ENCODE data around the gene TRIM37.
"Not testable (repeated sequence)": the region's sequence is repeated elsewhere in the genome, so short reads cannot be mapped to it uniquely, and the experiment has no call there.

DNA sequence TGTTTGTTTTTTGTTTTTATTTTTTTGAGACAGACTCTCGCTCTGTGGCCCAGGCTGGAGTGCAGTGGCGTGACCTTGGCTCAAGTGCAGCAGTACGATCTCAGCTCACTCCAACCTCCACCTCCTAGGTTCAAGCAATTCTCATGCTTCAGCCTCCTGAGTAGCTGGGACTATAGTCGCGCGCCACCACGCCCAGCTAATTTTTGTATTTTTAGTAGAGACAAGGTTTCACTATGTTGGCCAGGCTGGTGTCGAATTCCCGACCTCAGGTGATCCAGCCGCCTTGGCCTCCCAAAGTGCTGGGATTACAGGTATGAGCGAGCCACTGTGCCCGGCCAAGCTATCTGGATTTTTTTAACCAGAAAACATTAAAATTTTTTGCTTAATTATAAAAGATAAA, 16.1 kb downstream of the TRIM37 start:
- TF ChIP-seq, protein P1, sequence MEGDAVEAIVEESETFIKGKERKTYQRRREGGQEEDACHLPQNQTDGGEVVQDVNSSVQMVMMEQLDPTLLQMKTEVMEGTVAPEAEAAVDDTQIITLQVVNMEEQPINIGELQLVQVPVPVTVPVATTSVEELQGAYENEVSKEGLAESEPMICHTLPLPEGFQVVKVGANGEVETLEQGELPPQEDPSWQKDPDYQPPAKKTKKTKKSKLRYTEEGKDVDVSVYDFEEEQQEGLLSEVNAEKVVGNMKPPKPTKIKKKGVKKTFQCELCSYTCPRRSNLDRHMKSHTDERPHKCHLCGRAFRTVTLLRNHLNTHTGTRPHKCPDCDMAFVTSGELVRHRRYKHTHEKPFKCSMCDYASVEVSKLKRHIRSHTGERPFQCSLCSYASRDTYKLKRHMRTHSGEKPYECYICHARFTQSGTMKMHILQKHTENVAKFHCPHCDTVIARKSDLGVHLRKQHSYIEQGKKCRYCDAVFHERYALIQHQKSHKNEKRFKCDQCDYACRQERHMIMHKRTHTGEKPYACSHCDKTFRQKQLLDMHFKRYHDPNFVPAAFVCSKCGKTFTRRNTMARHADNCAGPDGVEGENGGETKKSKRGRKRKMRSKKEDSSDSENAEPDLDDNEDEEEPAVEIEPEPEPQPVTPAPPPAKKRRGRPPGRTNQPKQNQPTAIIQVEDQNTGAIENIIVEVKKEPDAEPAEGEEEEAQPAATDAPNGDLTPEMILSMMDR (IDR thresholded peaks at IDR 0.05 in 8 of 11, conservative IDR thresholded peaks at IDR 0.05 in 3 of 11): not testable (repeated sequence)
- not testable (repeated sequence) for TF ChIP-seq POLR2AphosphoS5, POLR2A (IDR thresholded peaks at IDR 0.05)

All from spleen (tissue), 7 donors.